Umbilical cord (tissue), 2 donors: ENCODE measurements around the gene AFAP1L1. TPM values are rescaled to one million over a fixed set of nuclear protein-coding genes. Genes with fewer than 3 reads are reported as not detected.
"Not testable (repeated sequence)": the region's sequence is repeated elsewhere in the genome, so short reads cannot be mapped to it uniquely, and the experiment has no call there.

ENCODE experiments used
- DNase-seq: peaks from one replicate; pipeline ENCODE4 v3.0.0-alpha.2; 2015; ENCODE audit warnings: low spot score
- total RNA-seq: library from RNA; depleted of rRNA; stranded (reverse); fragments of >200 nt; gene quantifications from one replicate; pipeline ENCODE4 v1.2.3, GENCODE V29; 2014; ENCODE audit warnings: low replicate concordance; ENCODE audit not compliant: insufficient read depth

AFAP1L1 gene
- total RNA-seq, 1 donor from 2014 or later, result 0.72 TPM

GRCh38 chr5:149389552-149390495, 118.2 kb downstream of the AFAP1L1 start:
- no peak for DNase-seq

GRCh38 chr5:149391076-149391475, 119.4 kb downstream of the AFAP1L1 start:
- not testable (repeated sequence) for DNase-seq

Other genes with a start within 250 kb of the AFAP1L1 start
- gene SH3TC2, start 208.8 kb upstream of the AFAP1L1 start, total RNA-seq, result 5.8 TPM
- gene ABLIM3, start 130.4 kb upstream of the AFAP1L1 start, total RNA-seq, result 1.9 TPM
- 14.9 TPM for gene GRPEL2, start 73.6 kb downstream of the AFAP1L1 start, total RNA-seq
- 7.7 TPM for gene PCYOX1L, start 86.2 kb downstream of the AFAP1L1 start, total RNA-seq
- not detected for gene IL17B, start 107.4 kb downstream of the AFAP1L1 start, total RNA-seq